ENCODE measurements around the gene TSPAN4. TPM values are rescaled to one million over a fixed set of nuclear protein-coding genes. Genes with fewer than 3 reads are reported as not detected.
A peak's percentile ranks its signal among the peaks of the same experiment; 100 is the strongest.

The TSPAN4 gene
- total RNA-seq, 4 donors from 2014 or later, result 47.1 to 78.9 (median 59.7) TPM

DNA sequence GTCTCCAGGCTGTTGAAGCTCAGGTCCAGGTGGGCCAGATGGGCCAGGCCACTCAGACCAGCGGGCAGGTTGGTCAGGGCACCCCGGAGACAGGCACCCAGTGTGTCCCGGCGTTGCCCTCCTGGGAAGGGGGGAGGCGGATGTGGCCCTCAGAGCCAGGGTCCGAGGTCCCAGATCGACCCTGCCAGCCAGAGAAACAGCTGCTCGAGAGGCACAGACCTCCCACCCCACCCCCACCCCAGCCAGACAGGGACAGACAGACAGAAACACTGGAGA lies 39.2 kb upstream of the TSPAN4 start:
- Histone ChIP-seq H3K4me3 (no peak overlapping the region), H3K36me3 (peaks cover 23% of the 10 kb centered on the region), H3K9me3 (no peaks in the 10 kb centered on the region), H3K27ac (no peak overlapping the region), H3K4me1 (peaks cover 32% of the 10 kb centered on the region), H3K27me3 (no peaks in the 10 kb centered on the region)
- TF ChIP-seq CTCF (IDR thresholded peaks at IDR 0.05) (no peak), POLR2A (IDR thresholded peaks at IDR 0.05) (no peak), POLR2AphosphoS5 (IDR thresholded peaks at IDR 0.05) (no peak), EP300 (IDR thresholded peaks at IDR 0.05) (no peak)
- WGBS, result 100% methylated on average over 1 of the region's 8 CpGs
- no peak for DNase-seq (ENCODE audit: low spot score in 2 of 2)

DNA sequence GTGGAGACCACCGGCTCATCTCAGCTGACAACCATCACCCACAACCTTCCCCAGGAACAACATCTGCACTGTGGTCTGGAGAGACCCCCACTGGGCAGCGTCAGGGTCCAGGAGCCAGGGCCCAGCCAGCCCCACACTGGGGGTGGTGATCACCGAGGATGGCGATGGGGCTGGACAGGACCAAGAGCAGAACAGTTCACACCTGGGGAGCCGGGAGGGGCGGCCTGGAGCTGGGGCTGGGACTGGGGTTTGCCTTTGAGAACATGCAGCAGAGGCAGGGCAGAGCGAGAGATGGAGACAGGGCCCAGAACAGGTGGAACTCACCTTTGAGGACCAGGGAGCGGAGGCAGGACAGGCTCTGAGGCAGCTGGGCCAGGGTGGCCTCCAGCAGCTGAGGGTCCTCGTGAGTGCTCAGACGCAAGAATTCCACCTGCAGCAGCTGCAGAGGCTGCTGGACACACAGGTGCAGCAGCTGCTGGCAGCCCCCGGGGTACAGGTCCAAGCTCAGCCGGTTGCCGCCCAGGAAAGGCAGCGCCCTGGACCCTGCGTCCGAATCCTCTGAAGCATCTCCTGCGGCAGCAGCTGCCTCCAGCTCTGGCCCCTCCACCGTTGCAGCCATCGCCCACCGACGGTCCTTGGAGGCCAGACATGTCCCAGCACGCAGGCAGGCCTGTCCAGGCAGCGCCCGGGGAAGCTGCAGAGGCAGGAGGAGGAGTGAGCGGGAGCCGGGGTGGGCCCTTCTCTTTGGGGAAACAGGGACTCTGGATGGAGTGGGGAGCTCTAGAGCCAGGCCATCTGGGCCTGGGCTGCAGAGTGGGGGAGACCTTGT lies 38.7 kb upstream of the TSPAN4 start:
- H3K4me1 ChIP-seq, result peaks cover 37% of the 10 kb centered on the region
- 78% methylated on average over 8 of the region's 26 CpGs for WGBS

GRCh38 chr11:804599-804964 lies 38.1 kb upstream of the TSPAN4 start:
- H3K4me1 ChIP-seq, result peaks cover 37% of the 10 kb centered on the region
- WGBS, result 5% methylated on average over 12 of the region's 18 CpGs
- H3K4me3 ChIP-seq, result peak overlapping the region; percentile 67
- DNase-seq (ENCODE audit: low spot score in 2 of 2), result no peak
- H3K27me3 ChIP-seq, result no peaks in the 10 kb centered on the region
- no peaks in the 10 kb centered on the region for H3K9me3 ChIP-seq
- TF ChIP-seq POLR2A (IDR thresholded peaks at IDR 0.05), result no peak
- TF ChIP-seq CTCF (IDR thresholded peaks at IDR 0.05), result no peak
- no peak for TF ChIP-seq POLR2AphosphoS5 (IDR thresholded peaks at IDR 0.05)
- TF ChIP-seq EP300 (IDR thresholded peaks at IDR 0.05), result no peak
- H3K36me3 ChIP-seq, result peaks cover 23% of the 10 kb centered on the region
- H3K27ac ChIP-seq, result peak overlapping the region; percentile 92

More for the DNA sequence above, 38.7 kb upstream of the TSPAN4 start:
- peaks cover 23% of the 10 kb centered on the region for H3K36me3 ChIP-seq
- no peak for DNase-seq (ENCODE audit: low spot score in 2 of 2)
- no peak overlapping the region for H3K27ac ChIP-seq
- TF ChIP-seq EP300 (IDR thresholded peaks at IDR 0.05), result no peak
- peak overlapping the region; percentile 67 for H3K4me3 ChIP-seq
- H3K9me3 ChIP-seq, result no peaks in the 10 kb centered on the region
- H3K27me3 ChIP-seq, result no peaks in the 10 kb centered on the region

GRCh38 chr11:808427-809286 lies 34.0 kb upstream of the TSPAN4 start:
- WGBS, result 43% methylated on average over 26 of the region's 36 CpGs

More at GRCh38 chr11:808427-809286, 34.0 kb upstream of the TSPAN4 start:
- peak in 1 of 2 donors; percentile 93 for DNase-seq (ENCODE audit: low spot score in 2 of 2)
- Histone ChIP-seq H3K27ac (peak overlapping the region; percentile 95), H3K36me3 (peaks cover 24% of the 10 kb centered on the region), H3K9me3 (no peaks in the 10 kb centered on the region), H3K27me3 (no peaks in the 10 kb centered on the region), H3K4me1 (peaks cover 57% of the 10 kb centered on the region), H3K4me3 (peak overlapping the region; percentile 98)
- TF ChIP-seq EP300 (IDR thresholded peaks at IDR 0.05), result no peak
- TF ChIP-seq POLR2A (IDR thresholded peaks at IDR 0.05), result no peak
- TF ChIP-seq CTCF (IDR thresholded peaks at IDR 0.05), result no peak
- TF ChIP-seq POLR2AphosphoS5 (IDR thresholded peaks at IDR 0.05), result no peak

Measured in suprapubic skin (tissue), 4 donors.